GM19395 (cell line): ENCODE results near the gene COPE.

Experiments used
- ATAC-seq: cut with Tn5 transposase; IDR thresholded peaks from one replicate; pipeline ENCODE4 v1.9.1; 2021; ENCODE audit warnings: mild to moderate bottlenecking, moderate library complexity; ENCODE audit not compliant: unreplicated experiment

Gene COPE

GRCh38 chr19:18868380-18869022, 50.7 kb downstream of the COPE start:
- ATAC-seq: no peak

- ATAC-seq: no peak
Observed at GRCh38 chr19:18867751-18868150, 51.4 kb downstream of the COPE start.

- no peak for ATAC-seq
Observed at GRCh38 chr19:18867199-18867598, 52.0 kb downstream of the COPE start.

GRCh38 chr19:18866800-18867123, 52.4 kb downstream of the COPE start:
- no peak for ATAC-seq

GRCh38 chr19:18865973-18866799, 53.0 kb downstream of the COPE start:
- no peak for ATAC-seq

- ATAC-seq: no peak
Observed at GRCh38 chr19:18865106-18865972, 53.8 kb downstream of the COPE start.

- ATAC-seq: no peak
Observed at GRCh38 chr19:18863843-18864362, 55.3 kb downstream of the COPE start.

- ATAC-seq: no peak
Observed at GRCh38 chr19:18862976-18863842, 56.0 kb downstream of the COPE start.

- ATAC-seq: no peak
Observed at GRCh38 chr19:18861917-18862316, 57.3 kb downstream of the COPE start.

GRCh38 chr19:18861235-18861634, 58.0 kb downstream of the COPE start:
- no peak for ATAC-seq

GRCh38 chr19:18860725-18861124, 58.5 kb downstream of the COPE start:
- no peak for ATAC-seq

- ATAC-seq: no peak
Observed at GRCh38 chr19:18860302-18860700, 58.9 kb downstream of the COPE start.

GRCh38 chr19:18859676-18860301, 59.4 kb downstream of the COPE start:
- ATAC-seq: no peak

GRCh38 chr19:18858906-18859646, 60.1 kb downstream of the COPE start:
- ATAC-seq: no peak

- ATAC-seq: no peak
Observed at GRCh38 chr19:18857223-18857622, 62.0 kb downstream of the COPE start.

GRCh38 chr19:18856385-18857126, 62.6 kb downstream of the COPE start:
- no peak for ATAC-seq

- ATAC-seq: no peak
Observed at GRCh38 chr19:18855647-18856384, 63.4 kb downstream of the COPE start.

- no peak for ATAC-seq
Observed at GRCh38 chr19:18854982-18855381, 64.2 kb downstream of the COPE start.
